ENCODE results near the gene NFKBIB. TPM values are rescaled to one million over a fixed set of nuclear protein-coding genes. Genes with fewer than 3 reads are reported as not detected.

Gene NFKBIB
- total and polyA plus RNA-seq, 7 donors, result 21.9 to 109 (median 41.0) TPM

- H3K27ac ChIP-seq, result peak overlapping the region; percentile 80
- no peak for TF ChIP-seq CTCF (IDR thresholded peaks at IDR 0.05)
- H3K9me3 ChIP-seq, result no peaks in the 10 kb centered on the region
- H3K4me1 ChIP-seq, result peaks cover 69% of the 10 kb centered on the region
- no peak for ATAC-seq
- no peak for DNase-seq
- intact Hi-C loops (cut with DNase I), result loop anchor here in 1 of 2 donors (5.0 kb wide), 1 partner anchor 43 kb away; no protein-coding TSS in a partner anchor
- no peak overlapping the region for H3K4me3 ChIP-seq
- WGBS, 3 donors, result 43 to 44% (median 44%) methylated on average over 7 to 9 of the region's 9 CpGs
- H3K27me3 ChIP-seq (ENCODE audit: insufficient read depth in 3 of 3, low read length in 2 of 3), result no peaks in the 10 kb centered on the region
- H3K36me3 ChIP-seq (ENCODE audit: insufficient read depth in 1 of 2, low read depth in 1 of 2), result peaks cover 0 to 34% of the 10 kb centered on the region in 2 donors
Observed at GRCh38 chr19:38894968-38895367, 4.8 kb upstream of the NFKBIB start.

DNA sequence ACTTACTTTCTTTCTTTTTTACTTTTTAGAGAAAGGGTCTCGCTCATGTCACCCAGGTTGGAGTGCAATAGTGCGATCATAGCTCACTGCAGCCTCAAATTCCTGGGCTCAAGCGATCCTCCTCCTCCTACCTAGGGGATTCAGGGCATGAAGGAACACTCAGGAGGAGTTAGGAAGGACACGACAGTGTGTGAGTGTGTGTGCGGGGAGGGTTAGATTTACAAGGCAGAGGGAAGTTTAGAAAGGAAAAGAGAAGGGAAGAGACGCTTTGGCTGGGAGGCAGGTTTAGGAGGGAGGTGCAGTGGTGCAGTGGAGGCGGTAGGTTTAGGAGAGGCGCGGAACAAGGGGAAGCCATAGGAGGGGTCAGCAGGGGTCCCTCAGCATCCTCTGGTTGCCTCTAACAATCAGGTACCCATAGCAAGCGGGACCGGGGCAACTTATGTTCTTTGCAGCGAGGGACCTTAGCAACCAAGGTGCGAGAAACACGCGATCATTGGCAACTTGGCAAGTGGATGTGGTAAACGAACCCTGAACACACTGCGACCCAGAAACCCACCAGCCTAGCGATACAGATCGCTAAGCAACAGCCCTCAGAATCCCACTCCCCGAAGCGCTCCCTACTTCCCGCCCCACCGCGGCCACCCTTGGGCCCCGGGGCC is 852 bp upstream of the NFKBIB start:
- no peak for TF ChIP-seq CTCF (IDR thresholded peaks at IDR 0.05)
- H3K4me1 ChIP-seq, result peaks cover 51% of the 10 kb centered on the region
- H3K9me3 ChIP-seq, result no peaks in the 10 kb centered on the region
- DNase-seq (no peak), ATAC-seq (peak in 3 of 4 donors; percentile 4 to 12 (median 5))
- 1 to 5% (median 3%) methylated on average over 20 to 25 of the region's 25 CpGs for WGBS, 3 donors
- H3K27me3 ChIP-seq (ENCODE audit: insufficient read depth in 3 of 3, low read length in 2 of 3), result no peaks in the 10 kb centered on the region
- intact Hi-C loops (cut with DNase I), result loop anchor here in 1 of 2 donors (1.0 kb wide), 1 partner anchor 252 kb away; the partner anchor contains the start of gene ACTN4
- H3K36me3 ChIP-seq (ENCODE audit: insufficient read depth in 1 of 2, low read depth in 1 of 2), result peaks cover 0 to 17% of the 10 kb centered on the region in 2 donors
- peak overlapping the region; percentile 87 for H3K4me3 ChIP-seq
- peak overlapping the region; percentile 96 for H3K27ac ChIP-seq

DNA sequence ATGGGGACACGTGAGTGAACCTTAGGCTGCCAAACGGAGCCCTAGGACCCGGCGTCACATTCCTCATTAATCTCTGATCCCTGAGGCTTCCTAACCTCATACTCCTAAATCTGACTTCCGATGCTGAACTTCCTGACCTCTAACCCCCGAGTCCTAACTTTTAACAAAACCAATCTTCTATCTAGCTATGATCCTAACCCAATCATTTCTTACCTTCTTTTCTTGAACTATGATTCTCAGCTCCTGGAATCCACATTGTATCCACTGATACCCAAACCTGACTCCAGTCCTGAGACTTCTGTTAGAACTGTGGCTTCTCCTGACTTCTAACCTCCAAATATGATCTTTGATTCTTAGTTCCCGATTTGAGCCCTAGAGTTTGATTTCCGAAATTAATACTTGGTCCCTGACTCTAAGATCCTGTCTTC is 447 bp downstream of the NFKBIB start:
- Histone ChIP-seq H3K27me3 (ENCODE audit: insufficient read depth in 3 of 3, low read length in 2 of 3) (no peaks in the 10 kb centered on the region), H3K4me1 (peaks cover 40% of the 10 kb centered on the region), H3K27ac (peak overlapping the region; percentile 96), H3K4me3 (peak overlapping the region; percentile 87), H3K36me3 (ENCODE audit: insufficient read depth in 1 of 2, low read depth in 1 of 2) (peaks cover 0 to 29% of the 10 kb centered on the region in 2 donors), H3K9me3 (no peaks in the 10 kb centered on the region)
- ATAC-seq, result no peak
- 3 to 6% (median 4%) methylated on average over 8 of the region's 8 CpGs for WGBS, 3 donors
- DNase-seq, result no peak
- intact Hi-C loops (cut with DNase I), result no loop called here
- no peak for TF ChIP-seq CTCF (IDR thresholded peaks at IDR 0.05)

DNA sequence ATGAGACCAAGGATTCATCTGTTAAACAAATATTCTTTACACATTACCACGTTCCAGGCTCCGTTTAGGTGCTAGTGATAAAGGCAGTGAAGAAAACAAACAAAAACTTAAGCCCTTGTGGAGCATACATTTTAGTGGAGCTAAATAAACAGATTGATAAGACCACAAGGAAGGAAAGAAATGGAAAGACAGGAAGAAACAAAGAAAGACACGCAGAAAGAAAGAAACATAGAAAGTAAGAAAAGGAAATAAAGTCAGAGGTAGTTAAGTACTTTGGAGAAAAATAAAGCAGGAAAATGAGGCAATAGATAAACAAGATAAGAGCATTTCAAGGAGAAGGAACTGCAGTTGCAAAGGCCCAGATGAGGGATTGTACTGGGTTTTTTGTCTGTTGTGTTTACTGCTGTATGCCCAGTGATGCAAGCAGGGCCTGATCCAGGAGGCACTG is 998 bp downstream of the NFKBIB start:
- ATAC-seq, result no peak
- peaks cover 0 to 29% of the 10 kb centered on the region in 2 donors for H3K36me3 ChIP-seq (ENCODE audit: insufficient read depth in 1 of 2, low read depth in 1 of 2)
- H3K9me3 ChIP-seq, result no peaks in the 10 kb centered on the region
- H3K4me1 ChIP-seq, result peaks cover 35% of the 10 kb centered on the region
- peak overlapping the region; percentile 96 for H3K27ac ChIP-seq
- intact Hi-C loops (cut with DNase I), result no loop called here
- 33 to 50% (median 45%) methylated on average over 3 of the region's 3 CpGs for WGBS, 3 donors
- TF ChIP-seq CTCF (IDR thresholded peaks at IDR 0.05), result no peak
- peak overlapping the region; percentile 87 for H3K4me3 ChIP-seq
- no peak for DNase-seq
- H3K27me3 ChIP-seq (ENCODE audit: insufficient read depth in 3 of 3, low read length in 2 of 3), result no peaks in the 10 kb centered on the region

All from psoas muscle (tissue), 8 donors.